ENCODE data around the gene RRP9.

DNA sequence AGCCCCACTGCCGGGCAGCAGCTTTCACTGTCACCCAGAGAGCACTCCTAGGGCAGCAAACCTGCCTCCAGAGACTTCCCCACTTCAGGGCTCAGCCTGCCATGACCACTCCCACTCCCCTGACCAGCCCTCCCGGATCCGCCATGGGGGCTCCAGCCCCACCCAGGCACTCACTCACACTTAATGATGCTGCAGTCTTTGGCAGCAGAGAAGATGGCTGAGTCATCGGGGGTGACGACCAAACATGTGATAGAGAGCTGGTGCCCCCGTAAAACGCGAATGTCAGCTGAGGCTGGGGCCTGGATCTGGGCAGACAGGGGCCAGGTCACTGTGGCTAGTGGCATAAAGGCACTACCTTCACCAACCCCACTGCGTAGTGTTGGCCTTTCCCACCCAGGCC, 4.7 kb downstream of the RRP9 start:
- TF ChIP-seq CTCF (IDR thresholded peaks at IDR 0.05) (no peak), POLR2A (IDR thresholded peaks at IDR 0.05) (no peak)
